GM18870 (cell line): ENCODE data around the gene FBXW8.

ENCODE experiments used
- ATAC-seq: cut with Tn5 transposase; IDR thresholded peaks from one replicate; pipeline ENCODE4 v1.9.1; 2021; ENCODE audit warnings: moderate library complexity; ENCODE audit not compliant: unreplicated experiment

The FBXW8 gene

GRCh38 chr12:116954710-116955381, 44.1 kb downstream of the FBXW8 start:
- no peak for ATAC-seq

GRCh38 chr12:116955382-116956021, 44.8 kb downstream of the FBXW8 start:
- no peak for ATAC-seq

GRCh38 chr12:116958402-116959197, 47.9 kb downstream of the FBXW8 start:
- no peak for ATAC-seq

- no peak for ATAC-seq
These were observed 48.4 kb downstream of the FBXW8 start for GRCh38 chr12:116959198-116959460.

DNA sequence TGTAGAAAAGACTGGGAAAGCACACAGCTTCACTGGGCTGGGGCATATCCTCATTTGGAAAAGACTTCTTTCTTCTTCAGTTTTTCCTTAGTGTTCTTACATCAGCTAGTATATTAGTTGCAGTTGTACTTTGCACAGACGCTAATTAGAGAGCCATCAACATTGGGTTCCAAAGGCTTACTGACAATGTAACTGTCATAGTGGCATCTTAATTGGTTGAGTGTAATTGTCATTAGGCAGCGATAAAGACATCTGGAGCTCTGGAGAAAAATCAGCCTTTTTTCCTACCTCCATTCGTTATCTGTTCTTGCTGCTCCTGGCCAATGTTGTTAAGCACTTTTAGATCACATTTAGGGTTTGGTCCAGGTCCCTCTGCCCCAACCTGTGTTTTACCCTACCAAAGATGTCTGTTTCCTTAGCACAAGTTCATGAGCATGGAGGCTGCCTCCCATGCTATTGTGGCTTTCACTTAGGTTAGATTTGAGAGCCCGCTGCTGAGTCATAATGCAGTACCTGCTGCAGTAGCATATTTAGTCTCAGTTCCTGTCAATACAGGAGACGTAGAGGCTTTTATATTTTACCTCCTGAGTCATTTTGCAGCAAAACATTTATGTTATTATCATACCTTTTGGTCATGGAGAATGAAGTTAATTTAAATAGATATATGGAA, 49.2 kb downstream of the FBXW8 start:
- ATAC-seq = peak; percentile 94

- ATAC-seq = no peak
These were observed 51.4 kb downstream of the FBXW8 start for GRCh38 chr12:116962197-116962596.

- no peak for ATAC-seq
These were observed 52.1 kb downstream of the FBXW8 start for GRCh38 chr12:116962783-116963356.

GRCh38 chr12:116964054-116965050, 53.6 kb downstream of the FBXW8 start:
- ATAC-seq = no peak

DNA sequence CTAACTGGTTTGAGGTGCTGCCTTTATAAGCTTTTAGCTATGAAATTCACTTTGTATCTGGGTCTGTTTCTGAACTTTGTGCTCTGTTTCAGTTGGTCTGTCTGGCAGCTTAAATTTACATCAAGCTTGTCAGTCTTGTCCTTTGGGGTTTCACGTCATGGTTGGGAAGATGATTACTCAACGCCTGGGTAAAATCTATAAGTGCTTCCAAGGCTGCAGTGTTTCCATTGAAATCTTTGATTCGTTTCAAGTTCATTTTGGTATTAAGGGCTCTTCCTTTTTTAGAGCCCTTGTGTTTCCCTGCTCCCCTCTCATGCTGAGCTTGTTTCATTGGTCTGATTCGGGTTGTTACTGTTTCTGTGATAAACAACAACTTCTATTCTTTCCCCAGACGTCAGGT, 58.2 kb downstream of the FBXW8 start:
- no peak for ATAC-seq

- ATAC-seq = no peak
These were observed 59.1 kb downstream of the FBXW8 start for GRCh38 chr12:116969615-116970585.

- ATAC-seq = no peak
These were observed 60.5 kb downstream of the FBXW8 start for GRCh38 chr12:116971222-116971621.

- no peak for ATAC-seq
These were observed 65.1 kb downstream of the FBXW8 start for GRCh38 chr12:116975779-116976393.

- ATAC-seq = no peak
These were observed 67.0 kb downstream of the FBXW8 start for GRCh38 chr12:116977465-116978380.

DNA sequence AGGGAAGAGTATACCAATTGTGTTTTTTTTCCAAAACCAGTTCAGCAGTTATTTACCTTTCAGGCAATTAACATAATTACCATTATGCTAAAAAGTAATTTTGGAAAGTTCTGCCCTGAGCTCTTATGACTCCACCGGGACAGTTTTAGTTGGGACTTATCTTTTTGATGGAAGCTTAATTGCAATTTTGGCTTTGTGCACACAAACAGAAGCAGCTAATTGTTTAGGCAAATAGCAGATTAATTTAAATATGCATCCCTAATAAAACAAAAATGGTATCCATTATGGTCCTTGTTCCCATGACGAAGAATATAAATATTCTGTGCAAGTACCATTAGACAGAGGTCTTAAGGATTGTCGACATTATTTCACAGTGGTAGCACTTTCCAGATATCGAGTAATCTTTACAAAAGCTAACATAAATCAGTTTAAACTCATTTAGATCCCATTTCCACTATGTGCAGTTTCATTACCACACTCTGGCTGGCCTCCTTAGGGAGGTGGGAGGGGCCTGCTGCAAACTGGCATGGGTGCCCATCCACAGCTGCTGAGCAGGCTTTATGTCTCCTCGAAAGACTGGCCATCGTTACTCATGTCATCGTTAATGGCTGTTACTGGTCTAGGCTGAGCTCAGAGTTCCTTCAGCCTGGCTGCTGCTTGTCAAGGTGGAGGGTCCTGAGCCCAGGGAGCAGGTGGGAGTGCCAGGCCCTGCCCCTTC, 68.2 kb downstream of the FBXW8 start:
- ATAC-seq = no peak

GRCh38 chr12:116980083-116980482, 69.3 kb downstream of the FBXW8 start:
- no peak for ATAC-seq

DNA sequence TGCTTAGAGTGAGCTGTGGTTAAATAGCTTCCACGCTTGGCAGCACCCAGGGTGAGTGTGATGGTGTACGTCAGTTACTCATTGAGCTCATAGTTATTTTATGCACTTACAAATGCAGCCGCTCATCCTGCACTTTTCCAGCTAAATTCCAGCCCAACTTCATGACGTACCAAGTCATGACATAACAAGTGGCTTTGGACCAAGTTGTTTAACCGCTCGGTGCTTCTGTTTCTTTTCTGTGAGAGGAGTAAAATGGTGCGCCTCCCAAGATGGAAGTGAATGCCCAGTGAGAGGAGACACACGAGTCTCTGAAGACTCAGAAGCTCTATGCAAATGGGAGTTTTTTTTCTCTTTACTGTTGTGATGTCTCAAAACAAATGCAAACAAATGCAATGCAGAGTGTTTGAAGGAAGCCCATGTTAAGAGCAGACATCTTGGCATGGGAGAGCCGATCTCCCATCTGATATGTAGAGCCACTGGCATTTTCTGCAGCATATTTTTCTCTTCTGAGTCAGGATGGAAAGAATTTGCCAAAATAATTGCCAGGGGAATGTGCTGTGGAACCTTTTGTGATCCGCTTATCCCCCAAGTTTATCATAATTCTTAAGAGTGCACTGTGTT, 72.2 kb downstream of the FBXW8 start:
- no peak for ATAC-seq
